AG04449 (cell line): ENCODE measurements around the gene DCAF8L2.

Experiments
- CTCF ChIA-PET: fragments of 350-600 bp; formaldehyde crosslinking; extraction: SDS; loops from one replicate; lab custom pipeline; 2021; ENCODE audit warnings: antibody characterized with exemption; lab: Yijun Ruan, JAX
- POLR2A ChIA-PET: fragments of 400-600, 350-600 bp; formaldehyde crosslinking; extraction: SDS; loops from one replicate; lab custom pipeline; 2020; ENCODE audit warnings: antibody characterized with exemption, inconsistent platforms; lab: Yijun Ruan, JAX
- DNase-seq: peaks from one replicate; pipeline ENCODE4 v3.0.0-alpha.2; 2010; ENCODE audit warnings: low read depth, low spot score
- H3K4me3 ChIP-seq: 2 replicates; pipeline ENCODE4 v1.5.1; 2011; ENCODE audit warnings: low read depth, mild to moderate bottlenecking, control low read depth, low read length
- TF ChIP-seq, protein P1 (sequence below): IDR thresholded peaks from one replicate; pipeline ENCODE4 v1.5.1; 2011; ENCODE audit warnings: mild to moderate bottlenecking, moderate library complexity, low read length, control low read depth, inconsistent platforms; ENCODE audit not compliant: insufficient read depth; ENCODE audit errors: missing control alignments

Gene DCAF8L2

DNA sequence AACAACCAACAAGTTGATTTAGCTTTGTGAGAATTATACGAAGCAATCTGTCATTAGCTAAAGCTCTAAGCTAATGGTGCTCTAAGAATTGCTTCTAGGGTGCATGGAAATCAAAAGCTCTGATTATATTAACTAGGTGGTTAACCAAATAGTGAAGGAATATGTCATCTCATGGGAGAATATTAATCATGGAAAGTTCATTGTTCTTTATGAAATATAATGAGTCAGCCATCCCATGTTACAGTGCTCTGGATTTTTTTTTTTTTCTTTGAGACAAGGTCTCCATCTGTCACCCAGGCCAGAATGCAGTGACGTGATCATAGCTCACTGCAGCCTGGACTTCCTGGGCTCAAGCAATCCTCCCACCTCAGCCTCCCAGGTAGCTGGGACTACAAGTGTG, 10.5 kb downstream of the DCAF8L2 start:
- no peak for DNase-seq
- no peak overlapping the region for H3K4me3 ChIP-seq
- CTCF ChIA-PET = no interaction called here
- TF ChIP-seq, protein P1, sequence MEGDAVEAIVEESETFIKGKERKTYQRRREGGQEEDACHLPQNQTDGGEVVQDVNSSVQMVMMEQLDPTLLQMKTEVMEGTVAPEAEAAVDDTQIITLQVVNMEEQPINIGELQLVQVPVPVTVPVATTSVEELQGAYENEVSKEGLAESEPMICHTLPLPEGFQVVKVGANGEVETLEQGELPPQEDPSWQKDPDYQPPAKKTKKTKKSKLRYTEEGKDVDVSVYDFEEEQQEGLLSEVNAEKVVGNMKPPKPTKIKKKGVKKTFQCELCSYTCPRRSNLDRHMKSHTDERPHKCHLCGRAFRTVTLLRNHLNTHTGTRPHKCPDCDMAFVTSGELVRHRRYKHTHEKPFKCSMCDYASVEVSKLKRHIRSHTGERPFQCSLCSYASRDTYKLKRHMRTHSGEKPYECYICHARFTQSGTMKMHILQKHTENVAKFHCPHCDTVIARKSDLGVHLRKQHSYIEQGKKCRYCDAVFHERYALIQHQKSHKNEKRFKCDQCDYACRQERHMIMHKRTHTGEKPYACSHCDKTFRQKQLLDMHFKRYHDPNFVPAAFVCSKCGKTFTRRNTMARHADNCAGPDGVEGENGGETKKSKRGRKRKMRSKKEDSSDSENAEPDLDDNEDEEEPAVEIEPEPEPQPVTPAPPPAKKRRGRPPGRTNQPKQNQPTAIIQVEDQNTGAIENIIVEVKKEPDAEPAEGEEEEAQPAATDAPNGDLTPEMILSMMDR = no peak
- POLR2A ChIA-PET = no interaction called here

- DNase-seq = no peak
- TF ChIP-seq, protein P1 = no peak
- ChIA-PET POLR2A (no interaction called here), CTCF (no interaction called here)
- H3K4me3 ChIP-seq = no peak overlapping the region
These were observed 18.5 kb downstream of the DCAF8L2 start for GRCh38 chrX:27608671-27609070.

DNA sequence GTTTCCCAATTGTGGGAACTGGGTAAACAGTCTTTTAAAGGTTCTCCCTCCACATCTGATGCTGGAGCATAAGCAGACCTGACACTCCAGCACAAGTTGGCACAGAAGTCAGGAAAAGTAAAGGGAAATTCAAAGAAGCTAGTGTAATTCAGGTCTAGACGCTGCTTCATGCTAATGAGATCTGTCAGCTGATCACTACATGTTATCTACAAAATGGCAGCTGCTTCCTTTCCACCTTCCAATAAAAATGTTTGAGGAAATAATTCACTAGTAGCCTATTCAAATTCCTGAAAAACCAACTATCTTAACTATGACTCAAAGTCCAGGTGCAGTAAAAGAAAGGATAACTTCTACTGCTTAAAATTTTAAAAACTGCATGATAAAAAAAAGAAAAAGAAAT, 29.3 kb downstream of the DCAF8L2 start:
- ChIA-PET POLR2A (no interaction called here), CTCF (no interaction called here)
- TF ChIP-seq, protein P1 = no peak
- H3K4me3 ChIP-seq = no peak overlapping the region
- DNase-seq = no peak

DNA sequence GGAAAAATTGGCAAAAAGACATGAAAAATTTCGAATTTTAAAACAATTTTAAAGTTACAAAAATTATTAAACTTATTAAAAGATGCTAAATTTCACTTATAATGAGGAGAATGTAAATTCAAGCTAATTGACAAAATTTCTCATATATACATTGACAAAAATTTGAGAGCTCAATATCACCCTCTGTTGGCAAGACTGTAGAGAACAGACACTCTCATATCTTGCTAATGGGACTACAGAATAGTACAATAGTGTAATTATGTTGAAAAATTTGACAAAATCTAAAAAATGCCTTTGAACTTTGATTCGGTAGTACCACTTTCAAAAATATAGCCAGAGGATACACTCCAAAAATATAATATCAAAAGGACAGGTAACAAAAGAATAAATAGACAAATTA, 29.8 kb downstream of the DCAF8L2 start:
- TF ChIP-seq, protein P1 = no peak
- POLR2A ChIA-PET = no interaction called here
- CTCF ChIA-PET = no interaction called here

DNA sequence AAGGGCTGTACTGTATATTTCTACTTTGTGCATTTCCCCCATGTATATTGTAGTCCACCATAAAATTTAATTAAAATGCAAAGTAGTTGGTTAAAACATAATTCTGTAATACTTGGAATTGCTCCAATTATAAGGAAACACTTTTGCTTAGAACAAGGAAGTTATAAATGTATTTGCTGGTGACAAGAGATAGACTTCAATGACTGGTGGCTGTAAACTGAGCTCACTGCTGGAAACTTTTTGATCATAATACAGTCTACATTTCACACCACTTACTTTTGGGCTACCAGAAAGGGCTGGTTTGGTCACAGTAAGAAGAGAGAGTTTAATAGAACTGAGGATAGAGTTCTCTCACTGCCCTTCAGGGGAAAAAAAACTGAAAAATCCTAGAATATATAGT, 32.7 kb downstream of the DCAF8L2 start:
- CTCF ChIA-PET = no interaction called here
- no peak for DNase-seq
- H3K4me3 ChIP-seq = no peak overlapping the region
- POLR2A ChIA-PET = no interaction called here
- TF ChIP-seq, protein P1 = no peak

More for the DNA sequence above, 29.8 kb downstream of the DCAF8L2 start:
- no peak overlapping the region for H3K4me3 ChIP-seq
- no peak for DNase-seq

DNA sequence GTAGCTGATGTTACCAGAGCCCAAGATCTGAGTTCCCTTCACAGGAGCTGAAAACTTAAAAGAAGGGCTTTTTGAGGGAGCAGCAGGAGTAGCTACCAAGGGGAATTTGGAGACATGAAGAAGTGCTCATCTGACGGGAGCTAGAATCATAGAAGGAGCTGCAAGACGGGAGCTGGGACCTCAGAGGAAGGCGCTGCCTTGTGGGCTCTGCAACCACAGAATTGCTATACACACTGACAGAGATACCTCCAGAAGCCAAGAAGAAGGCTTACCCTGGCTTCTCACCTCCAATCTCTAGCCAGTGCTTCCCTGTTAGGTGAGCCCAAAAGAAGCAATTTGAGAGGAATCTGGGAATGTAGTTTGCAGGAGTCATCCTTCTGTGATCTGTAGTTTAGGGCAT, 35.9 kb downstream of the DCAF8L2 start:
- POLR2A ChIA-PET = no interaction called here
- H3K4me3 ChIP-seq = no peak overlapping the region
- DNase-seq = no peak
- TF ChIP-seq, protein P1 = no peak
- CTCF ChIA-PET = no interaction called here
